ENCODE results near the gene ZNF319. TPM values are rescaled to one million over a fixed set of nuclear protein-coding genes. Genes with fewer than 3 reads are reported as not detected.
A peak's percentile ranks its signal among the peaks of the same experiment; 100 is the strongest.

The ZNF319 gene
- total RNA-seq, 4 donors from 2014 or later, result 4.2 to 16.6 (median 11.6) TPM

DNA sequence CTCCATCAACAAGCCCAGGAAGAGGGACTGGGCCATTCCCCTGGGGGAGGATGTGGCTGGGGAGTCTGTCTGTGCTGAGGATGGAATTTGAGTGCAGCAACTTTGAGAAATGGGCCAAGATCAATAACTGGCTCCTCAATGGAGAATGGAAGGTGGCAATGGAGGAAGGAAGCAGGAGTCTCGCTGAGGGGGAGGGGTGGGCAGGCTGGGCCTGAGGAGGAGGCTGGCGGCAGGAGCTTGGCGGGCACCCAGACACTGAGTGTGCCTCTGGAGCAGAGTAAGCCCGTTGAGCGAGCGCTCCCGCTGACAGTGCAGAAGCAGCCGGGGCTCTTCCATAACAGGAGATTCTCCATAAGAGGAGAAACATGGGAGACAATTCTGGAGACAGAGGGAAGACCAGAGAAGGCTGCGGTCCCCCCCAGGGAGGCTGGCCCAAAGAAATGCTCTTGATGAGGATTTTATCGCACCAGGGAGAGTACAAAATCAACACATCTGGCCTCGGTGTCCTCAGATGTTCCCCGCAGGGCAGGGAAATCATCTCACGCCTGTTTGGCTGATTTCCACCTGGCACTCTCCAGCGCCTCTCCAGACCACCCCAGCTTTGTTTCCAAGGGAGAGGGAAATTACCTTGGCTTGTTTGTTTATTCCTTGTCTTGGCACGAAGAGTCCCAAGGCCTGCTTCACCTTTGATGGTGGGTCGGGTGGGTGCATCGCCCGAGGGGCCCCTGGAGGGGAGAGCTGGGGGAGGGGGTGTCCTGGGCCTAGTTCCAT lies 22.3 kb upstream of the ZNF319 start:
- peaks cover 56% of the 10 kb centered on the region for H3K4me1 ChIP-seq

DNA sequence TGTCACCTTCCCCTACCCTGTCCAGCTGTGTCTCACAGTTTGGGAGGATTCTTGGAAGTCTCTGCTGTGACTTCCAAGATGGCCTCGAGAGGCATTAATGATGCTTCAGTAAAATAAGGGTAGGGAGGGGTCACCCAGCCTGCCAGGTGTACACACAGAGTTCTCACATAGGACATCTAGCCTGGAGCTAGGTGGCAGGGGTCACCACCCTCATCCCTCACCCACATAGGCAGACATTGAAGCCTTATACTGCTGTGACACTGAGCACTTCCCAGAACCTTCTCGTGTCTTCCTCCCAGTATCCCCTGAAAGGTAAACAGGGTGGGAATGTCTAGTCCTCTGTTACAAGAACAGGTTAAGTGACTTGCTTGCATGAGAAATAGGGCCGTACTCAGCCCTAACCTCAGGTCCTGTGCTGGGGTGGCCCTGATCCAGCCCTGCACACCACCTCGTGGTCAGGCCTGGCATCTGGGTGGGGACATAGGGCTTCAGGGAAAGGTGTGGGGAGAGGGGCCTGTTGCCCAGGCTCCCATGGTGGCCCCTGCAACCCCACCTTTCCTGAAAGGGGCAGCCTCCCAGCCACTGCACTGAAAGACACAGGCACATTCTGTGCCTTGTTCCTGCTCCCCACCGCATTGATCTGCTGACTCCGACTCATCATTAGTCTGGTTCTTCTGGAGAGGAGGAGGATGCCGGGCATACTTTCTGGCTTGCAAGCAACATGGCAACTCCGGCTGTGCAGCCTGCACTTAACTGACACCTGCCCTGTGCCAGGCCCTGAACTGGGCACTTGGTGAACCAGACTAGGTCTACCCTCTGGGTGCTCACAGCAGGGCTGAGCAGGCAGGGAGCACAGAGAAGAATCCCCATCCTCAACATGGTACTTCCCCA lies 21.4 kb upstream of the ZNF319 start:
- Histone ChIP-seq H3K4me3 (no peak overlapping the region), H3K4me1 (peaks cover 47% of the 10 kb centered on the region), H3K27ac (no peak overlapping the region), H3K36me3 (peaks cover 19% of the 10 kb centered on the region), H3K27me3 (no peaks in the 10 kb centered on the region), H3K9me3 (no peaks in the 10 kb centered on the region)
- WGBS, result 53% methylated on average over 6 of the region's 8 CpGs
- TF ChIP-seq, protein P1, sequence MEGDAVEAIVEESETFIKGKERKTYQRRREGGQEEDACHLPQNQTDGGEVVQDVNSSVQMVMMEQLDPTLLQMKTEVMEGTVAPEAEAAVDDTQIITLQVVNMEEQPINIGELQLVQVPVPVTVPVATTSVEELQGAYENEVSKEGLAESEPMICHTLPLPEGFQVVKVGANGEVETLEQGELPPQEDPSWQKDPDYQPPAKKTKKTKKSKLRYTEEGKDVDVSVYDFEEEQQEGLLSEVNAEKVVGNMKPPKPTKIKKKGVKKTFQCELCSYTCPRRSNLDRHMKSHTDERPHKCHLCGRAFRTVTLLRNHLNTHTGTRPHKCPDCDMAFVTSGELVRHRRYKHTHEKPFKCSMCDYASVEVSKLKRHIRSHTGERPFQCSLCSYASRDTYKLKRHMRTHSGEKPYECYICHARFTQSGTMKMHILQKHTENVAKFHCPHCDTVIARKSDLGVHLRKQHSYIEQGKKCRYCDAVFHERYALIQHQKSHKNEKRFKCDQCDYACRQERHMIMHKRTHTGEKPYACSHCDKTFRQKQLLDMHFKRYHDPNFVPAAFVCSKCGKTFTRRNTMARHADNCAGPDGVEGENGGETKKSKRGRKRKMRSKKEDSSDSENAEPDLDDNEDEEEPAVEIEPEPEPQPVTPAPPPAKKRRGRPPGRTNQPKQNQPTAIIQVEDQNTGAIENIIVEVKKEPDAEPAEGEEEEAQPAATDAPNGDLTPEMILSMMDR (IDR thresholded peaks at IDR 0.05), result no peak
- TF ChIP-seq POLR2AphosphoS5 (IDR thresholded peaks at IDR 0.05) (no peak), EP300 (IDR thresholded peaks at IDR 0.05) (no peak), POLR2A (IDR thresholded peaks at IDR 0.05) (no peak)
- DNase-seq (ENCODE audit: low spot score in 2 of 2), result no peak

More for the DNA sequence above, 22.3 kb upstream of the ZNF319 start:
- H3K27me3 ChIP-seq, result no peaks in the 10 kb centered on the region
- H3K36me3 ChIP-seq, result peaks cover 19% of the 10 kb centered on the region
- no peak overlapping the region for H3K4me3 ChIP-seq
- TF ChIP-seq, protein P1 (IDR thresholded peaks at IDR 0.05), result no peak
- no peak for TF ChIP-seq POLR2AphosphoS5 (IDR thresholded peaks at IDR 0.05)
- no peak for TF ChIP-seq EP300 (IDR thresholded peaks at IDR 0.05)
- no peak for TF ChIP-seq POLR2A (IDR thresholded peaks at IDR 0.05)
- no peak for DNase-seq (ENCODE audit: low spot score in 2 of 2)
- WGBS, result 14% methylated on average over 17 of the region's 18 CpGs
- H3K9me3 ChIP-seq, result no peaks in the 10 kb centered on the region
- H3K27ac ChIP-seq, result peak overlapping the region; percentile 36

DNA sequence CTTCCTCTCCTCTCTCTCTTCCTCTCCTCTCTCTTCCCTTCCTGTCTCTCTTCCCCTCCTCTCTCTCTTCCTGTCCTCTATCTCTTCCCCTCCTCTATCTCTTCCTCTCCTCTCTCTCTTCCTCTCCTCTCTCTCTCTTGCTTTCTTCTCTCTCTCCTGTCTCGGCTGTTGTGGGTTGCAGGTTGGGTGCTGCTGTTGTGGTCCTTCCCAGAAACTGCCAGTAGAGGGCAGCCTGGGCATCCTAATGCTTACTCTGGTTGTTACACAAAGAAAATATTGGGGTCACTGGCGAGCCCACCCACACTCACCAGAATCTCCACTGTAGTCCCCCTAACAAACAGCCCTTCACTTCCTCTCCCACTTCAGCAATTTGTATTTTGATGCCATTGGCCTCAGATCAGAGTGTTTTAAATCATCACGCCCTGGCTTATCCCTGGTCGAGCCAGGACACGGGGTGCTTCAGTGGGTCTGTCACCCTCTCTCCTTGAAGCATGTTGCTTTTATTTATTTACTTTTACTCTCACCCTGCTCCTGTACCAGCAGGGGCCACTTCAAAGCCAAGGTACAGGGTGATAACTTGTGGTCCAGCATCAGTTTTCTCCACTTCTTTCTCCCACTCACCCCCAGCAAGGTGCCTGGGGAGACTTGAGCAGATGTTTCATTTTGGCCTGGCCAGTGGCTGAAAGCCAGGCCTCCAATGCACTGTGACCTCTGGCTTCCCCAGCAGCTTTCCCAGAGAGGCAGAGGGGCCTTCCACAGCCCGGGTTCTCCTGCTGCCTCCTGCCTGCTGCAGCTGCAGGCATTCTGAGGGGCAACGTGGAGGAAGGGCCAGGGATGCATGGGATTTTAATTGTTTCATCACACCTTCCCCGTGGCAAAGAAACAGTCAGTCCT lies 20.4 kb upstream of the ZNF319 start:
- no peak for DNase-seq (ENCODE audit: low spot score in 2 of 2)
- WGBS, result 65% methylated on average over 8 of the region's 8 CpGs
- H3K9me3 ChIP-seq, result no peaks in the 10 kb centered on the region
- H3K4me3 ChIP-seq, result no peak overlapping the region
- no peak for TF ChIP-seq POLR2A (IDR thresholded peaks at IDR 0.05)
- TF ChIP-seq, protein P1 (IDR thresholded peaks at IDR 0.05), result peak; percentile 52 to 69
- peaks cover 36% of the 10 kb centered on the region for H3K4me1 ChIP-seq
- no peaks in the 10 kb centered on the region for H3K27me3 ChIP-seq
- H3K36me3 ChIP-seq, result peaks cover 19% of the 10 kb centered on the region
- H3K27ac ChIP-seq, result no peak overlapping the region

DNA sequence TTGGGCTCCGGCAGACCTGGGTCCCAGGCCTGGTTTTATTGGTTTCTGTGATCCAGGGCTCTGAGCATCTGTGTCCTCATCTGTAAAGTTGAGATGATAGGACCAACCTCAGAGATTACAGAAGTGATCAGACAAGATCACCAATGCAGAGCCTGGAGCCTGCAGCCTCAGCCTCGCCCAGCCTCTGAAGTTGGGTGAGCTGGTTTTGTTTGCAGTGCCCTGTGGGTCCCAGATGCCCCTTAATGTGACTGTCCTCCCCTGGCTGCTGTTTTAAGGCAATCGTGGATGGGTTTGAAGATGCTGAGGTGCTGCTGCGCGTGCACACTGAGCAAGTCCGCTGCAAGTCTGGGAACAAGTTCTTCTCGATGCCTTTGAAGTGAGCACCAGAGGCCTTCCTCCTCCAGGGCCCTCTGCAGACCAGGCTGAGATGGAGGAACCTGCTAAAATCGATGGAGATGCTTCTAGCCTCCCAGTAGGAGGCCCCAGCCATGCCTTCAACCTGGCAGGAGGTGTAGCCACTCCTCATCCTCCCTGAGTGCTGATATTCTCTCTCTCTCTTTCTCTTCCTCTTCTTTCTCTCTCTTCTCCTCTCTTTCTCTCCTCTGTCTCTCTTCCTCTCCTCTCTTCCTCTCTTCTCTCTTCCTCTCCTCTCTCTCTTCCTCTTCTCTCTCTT lies 19.5 kb upstream of the ZNF319 start:
- H3K4me3 ChIP-seq, result no peak overlapping the region
- peaks cover 26% of the 10 kb centered on the region for H3K36me3 ChIP-seq
- no peak overlapping the region for H3K27ac ChIP-seq
- WGBS, result 73% methylated on average over 4 of the region's 8 CpGs
- H3K4me1 ChIP-seq, result peaks cover 30% of the 10 kb centered on the region
- H3K9me3 ChIP-seq, result no peaks in the 10 kb centered on the region
- H3K27me3 ChIP-seq, result no peaks in the 10 kb centered on the region
- no peak for DNase-seq (ENCODE audit: low spot score in 2 of 2)
- TF ChIP-seq EP300 (IDR thresholded peaks at IDR 0.05) (no peak), POLR2AphosphoS5 (IDR thresholded peaks at IDR 0.05) (no peak), POLR2A (IDR thresholded peaks at IDR 0.05) (no peak)
- TF ChIP-seq, protein P1 (IDR thresholded peaks at IDR 0.05), result no peak

All from suprapubic skin (tissue), 4 donors.